Trophoblast cell (in vitro differentiated cells and primary cell): ENCODE results near the gene KCNA5. TPM values are rescaled to one million over a fixed set of nuclear protein-coding genes. Genes with fewer than 3 reads are reported as not detected.

Experiments used
- DNase-seq, 2 donors: peaks; one replicate each; pipeline ENCODE4 v3.0.0-alpha.2; 2016
- H2AFZ ChIP-seq: 2 replicates; pipeline ENCODE4 v1.6.1; 2013; ENCODE audit warnings: low read length, moderate library complexity, mild to moderate bottlenecking; ENCODE audit not compliant: insufficient read depth, poor library complexity
- H2AK5ac ChIP-seq: 2 replicates; pipeline ENCODE4 v1.6.1; 2013; ENCODE audit warnings: mild to moderate bottlenecking, low read length
- H2BK120ac ChIP-seq: 2 replicates; pipeline ENCODE4 v1.6.1; 2013; ENCODE audit warnings: low read length, mild to moderate bottlenecking, moderate library complexity; ENCODE audit not compliant: insufficient read depth, poor library complexity
- H2BK12ac ChIP-seq: 2 replicates; pipeline ENCODE4 v1.6.1; 2013; ENCODE audit warnings: mild to moderate bottlenecking, low read length, moderate library complexity
- H2BK5ac ChIP-seq: 2 replicates; pipeline ENCODE4 v1.6.1; 2013; ENCODE audit warnings: low read length, low read depth, moderate library complexity, mild to moderate bottlenecking; ENCODE audit not compliant: poor library complexity
- H3K14ac ChIP-seq: 2 replicates; pipeline ENCODE4 v1.6.1; 2013; ENCODE audit warnings: mild to moderate bottlenecking, low read length
- H3K18ac ChIP-seq: 2 replicates; pipeline ENCODE4 v1.6.1; 2013; ENCODE audit warnings: mild to moderate bottlenecking, low read length
- H3K23ac ChIP-seq: 2 replicates; pipeline ENCODE4 v1.6.1; 2013; ENCODE audit warnings: low read length
- H3K27ac ChIP-seq: 2 replicates; pipeline ENCODE4 v1.5.1; 2013; ENCODE audit warnings: low read depth, mild to moderate bottlenecking, inconsistent platforms, low read length, moderate library complexity
- H3K27me3 ChIP-seq: 2 replicates; pipeline ENCODE4 v1.6.1; 2013; ENCODE audit warnings: inconsistent platforms, mild to moderate bottlenecking, low read length, moderate library complexity; ENCODE audit not compliant: insufficient read depth
- H3K36me3 ChIP-seq, 2 experiments: 1 replicate in 1 of 2; 2 replicates in 1 of 2; pipeline ENCODE4 v1.6.1; 2013; ENCODE audit warnings: low read length in 2 of 2, mild to moderate bottlenecking in 2 of 2, moderate library complexity in 1 of 2; ENCODE audit not compliant: insufficient read depth in 2 of 2, control insufficient read depth in 1 of 2
- H3K4ac ChIP-seq: 2 replicates; pipeline ENCODE4 v1.6.1; 2013; ENCODE audit warnings: low read depth, mild to moderate bottlenecking, low read length, moderate library complexity
- H3K4me1 ChIP-seq, 2 experiments: 1 replicate in 1 of 2; 2 replicates in 1 of 2; pipeline ENCODE4 v1.6.1; 2013; ENCODE audit warnings: low read length in 2 of 2, mild to moderate bottlenecking in 2 of 2, moderate library complexity in 1 of 2; ENCODE audit not compliant: insufficient read depth in 2 of 2, control insufficient read depth in 1 of 2
- H3K4me2 ChIP-seq: 2 replicates; pipeline ENCODE4 v1.6.1; 2013; ENCODE audit warnings: inconsistent platforms, mild to moderate bottlenecking, low read length, moderate library complexity
- H3K4me3 ChIP-seq: 2 replicates; pipeline ENCODE4 v1.5.1; 2013; ENCODE audit warnings: mild to moderate bottlenecking, low read depth, low read length, inconsistent platforms
- H3K79me1 ChIP-seq: one replicate; pipeline ENCODE4 v1.6.1; 2013; ENCODE audit warnings: low read length
- H3K79me2 ChIP-seq: 2 replicates; pipeline ENCODE4 v1.6.1; 2013; ENCODE audit warnings: low read length, mild to moderate bottlenecking; ENCODE audit not compliant: control insufficient read depth, insufficient read depth, poor library complexity
- H3K9ac ChIP-seq: 2 replicates; pipeline ENCODE4 v1.6.1; 2013; ENCODE audit warnings: mild to moderate bottlenecking, low read length
- H3K9me3 ChIP-seq: 2 replicates; pipeline ENCODE4 v1.6.1; 2013; ENCODE audit warnings: low read depth, mild to moderate bottlenecking, control low read depth, inconsistent platforms, low read length; ENCODE audit not compliant: insufficient read depth
- H4K12ac ChIP-seq: 2 replicates; pipeline ENCODE4 v1.6.1; 2013; ENCODE audit warnings: low read depth, mild to moderate bottlenecking, low read length, moderate library complexity
- H4K8ac ChIP-seq: 2 replicates; pipeline ENCODE4 v1.6.1; 2013; ENCODE audit warnings: low read depth, mild to moderate bottlenecking, low read length, moderate library complexity
- H4K91ac ChIP-seq: one replicate; pipeline ENCODE4 v1.6.1; 2013; ENCODE audit warnings: low read depth, mild to moderate bottlenecking, low read length, moderate library complexity
- WGBS: extraction: QIAGEN DNeasy Blood & Tissue Kit; methylation state at CpG from one replicate; pipeline ENCODE4 v1.1.7; 2013; ENCODE audit warnings: missing lambda C conversion rate; ENCODE audit not compliant: insufficient read length, insufficient coverage; ENCODE audit errors: extremely low coverage; 5-methylcytosine and 5-hydroxymethylcytosine counted together
- polyA plus RNA-seq: library from polyadenylated mRNA; stranded (reverse); fragments of 200-250 nt; gene quantifications from 2 replicates; pipeline ENCODE4 v1.2.3, GENCODE V29; 2013

Gene KCNA5
- polyA plus RNA-seq, result not detected in 2 replicates

DNA sequence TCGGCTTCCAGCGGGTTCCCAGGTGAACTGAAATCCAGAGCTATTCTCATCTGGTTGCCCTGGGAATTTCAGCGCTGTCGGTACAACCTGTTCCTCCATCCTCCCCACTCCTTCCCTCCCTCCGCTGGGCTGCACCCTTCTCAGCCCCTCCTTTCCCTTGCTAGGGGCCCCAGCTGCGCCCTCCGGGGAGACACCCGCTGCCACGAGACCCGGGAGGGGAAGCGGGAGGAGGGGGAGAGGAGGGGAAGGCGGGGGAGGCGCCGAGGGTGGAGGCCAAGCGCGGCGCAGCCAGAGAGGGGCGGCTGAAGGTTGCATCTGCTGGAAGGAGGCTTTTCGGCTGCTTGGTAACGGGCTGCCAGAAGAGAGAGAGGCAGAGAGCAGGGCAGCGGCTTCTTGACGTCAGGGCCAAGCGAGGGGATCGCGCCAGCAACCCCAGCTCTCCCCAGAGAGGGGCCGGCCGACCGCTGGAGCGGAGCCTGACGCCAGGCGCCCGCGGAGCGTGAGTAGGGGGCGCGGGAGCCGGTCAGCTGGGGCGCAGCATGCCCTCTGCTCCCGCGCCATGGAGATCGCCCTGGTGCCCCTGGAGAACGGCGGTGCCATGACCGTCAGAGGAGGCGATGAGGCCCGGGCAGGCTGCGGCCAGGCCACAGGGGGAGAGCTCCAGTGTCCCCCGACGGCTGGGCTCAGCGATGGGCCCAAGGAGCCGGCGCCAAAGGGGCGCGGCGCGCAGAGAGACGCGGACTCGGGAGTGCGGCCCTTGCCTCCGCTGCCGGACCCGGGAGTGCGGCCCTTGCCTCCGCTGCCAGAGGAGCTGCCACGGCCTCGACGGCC lies at the start of gene KCNA5:
Gene KCNA5 (plus strand): TSS at position 291 of the 831 bp plus-strand sequence. CDS start 269 bp downstream, at position 560.
- no peak within 1 kb of the TSS for H3K18ac ChIP-seq
- no peak for DNase-seq
- no peak within 1 kb of the TSS for H3K4me2 ChIP-seq
- H2BK5ac ChIP-seq, result no peak within 1 kb of the TSS
- no peaks in the 10 kb centered on the region for H3K79me2 ChIP-seq
- H3K36me3 ChIP-seq, result no peaks in the 10 kb centered on the region
- H2AFZ ChIP-seq, result no peak within 1 kb of the TSS
- no peak within 1 kb of the TSS for H3K14ac ChIP-seq
- H3K27me3 ChIP-seq, result peaks cover 42% of the 10 kb centered on the region
- no peak within 1 kb of the TSS for H4K12ac ChIP-seq
- no peak within 1 kb of the TSS for H3K27ac ChIP-seq
- no peak within 1 kb of the TSS for H3K4ac ChIP-seq
- no peak within 1 kb of the TSS for H4K8ac ChIP-seq
- no peak within 1 kb of the TSS for H3K9ac ChIP-seq
- no peaks in the 10 kb centered on the region for H3K79me1 ChIP-seq
- no peak within 1 kb of the TSS for H2BK12ac ChIP-seq
- H2BK120ac ChIP-seq, result no peak within 1 kb of the TSS
- H4K91ac ChIP-seq, result no peak within 1 kb of the TSS
- peaks cover 2 to 4% of the 10 kb centered on the region in 2 experiments for H3K4me1 ChIP-seq
- H3K23ac ChIP-seq, result no peak within 1 kb of the TSS
- no CpG with 5 or more reads among the region's 68 CpGs for WGBS
- H3K9me3 ChIP-seq, result peaks cover 12% of the 10 kb centered on the region
- no peak within 1 kb of the TSS for H2AK5ac ChIP-seq
- no peak within 1 kb of the TSS for H3K4me3 ChIP-seq

GRCh38 chr12:4994622-4995021 lies 49.1 kb upstream of the KCNA5 start:
- H3K79me1 ChIP-seq, result no peaks in the 10 kb centered on the region
- no peaks in the 10 kb centered on the region for H3K36me3 ChIP-seq
- no peak overlapping the region for H2AK5ac ChIP-seq
- no peak overlapping the region for H3K23ac ChIP-seq
- H3K14ac ChIP-seq, result no peak overlapping the region
- H2BK120ac ChIP-seq, result no peak overlapping the region
- H3K4ac ChIP-seq, result no peak overlapping the region
- no peak overlapping the region for H3K27ac ChIP-seq
- H3K9ac ChIP-seq, result no peak overlapping the region
- peaks cover 2% of the 10 kb centered on the region for H3K9me3 ChIP-seq
- no peaks in the 10 kb centered on the region for H3K27me3 ChIP-seq
- no peak overlapping the region for H2BK5ac ChIP-seq
- H3K18ac ChIP-seq, result no peak overlapping the region
- H3K4me3 ChIP-seq, result no peak overlapping the region
- DNase-seq, result no peak
- no peak overlapping the region for H4K8ac ChIP-seq
- H2AFZ ChIP-seq, result no peak overlapping the region
- no peaks in the 10 kb centered on the region for H3K79me2 ChIP-seq
- H3K4me2 ChIP-seq, result no peak overlapping the region
- no peak overlapping the region for H2BK12ac ChIP-seq
- H4K91ac ChIP-seq, result no peak overlapping the region
- no CpG with 5 or more reads among the region's 4 CpGs for WGBS
- H4K12ac ChIP-seq, result no peak overlapping the region
- no peaks in the 10 kb centered on the region for H3K4me1 ChIP-seq

DNA sequence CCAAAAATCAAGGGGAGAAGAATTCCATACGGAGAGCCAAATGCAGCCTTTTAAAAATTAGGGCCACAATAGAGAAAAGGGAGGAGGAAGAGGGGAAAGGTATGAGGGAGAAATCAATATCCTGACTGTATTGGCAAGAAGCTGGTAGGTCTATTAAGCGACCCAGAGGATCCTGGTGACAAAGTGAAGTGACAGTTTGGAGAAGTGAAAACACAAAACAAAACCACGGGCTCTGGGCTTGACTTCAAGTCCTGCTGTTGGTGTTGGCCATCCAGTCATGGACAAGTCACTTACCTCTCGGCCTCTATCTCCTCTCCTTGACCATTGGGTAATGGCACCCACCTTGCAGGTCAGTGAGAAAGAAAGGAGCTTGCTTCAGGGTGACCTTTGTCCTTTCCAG lies 47.0 kb upstream of the KCNA5 start:
- WGBS, result no CpG with 5 or more reads among the region's 4 CpGs
- no peaks in the 10 kb centered on the region for H3K36me3 ChIP-seq

DNA sequence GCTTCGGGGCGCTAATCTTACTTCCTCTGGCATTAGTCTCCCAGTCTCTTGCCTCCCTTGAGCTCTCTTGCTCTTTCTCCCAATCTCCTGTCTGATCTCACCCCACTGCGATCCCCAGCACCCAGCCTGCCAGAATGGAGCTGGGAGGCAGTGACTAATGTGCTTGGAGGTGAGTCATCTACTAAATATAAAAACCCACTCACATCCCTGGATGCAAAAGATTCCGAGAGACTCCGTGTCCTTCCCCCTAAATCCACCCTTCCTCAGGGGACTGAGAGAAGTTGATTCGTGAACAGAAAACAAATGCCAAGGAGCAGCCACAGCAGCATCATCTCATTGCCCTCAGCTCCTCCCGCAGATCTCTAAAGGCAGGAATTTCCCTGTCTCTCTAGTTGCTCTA lies 45.7 kb upstream of the KCNA5 start:
- H4K91ac ChIP-seq, result no peak overlapping the region
- no peak overlapping the region for H3K23ac ChIP-seq
- no peaks in the 10 kb centered on the region for H3K27me3 ChIP-seq
- H3K9ac ChIP-seq, result no peak overlapping the region
- no peaks in the 10 kb centered on the region for H3K79me1 ChIP-seq
- no peak for DNase-seq
- no peak overlapping the region for H3K4me3 ChIP-seq
- H3K4me2 ChIP-seq, result no peak overlapping the region
- H2AK5ac ChIP-seq, result no peak overlapping the region
- no peak overlapping the region for H4K12ac ChIP-seq
- no peaks in the 10 kb centered on the region for H3K36me3 ChIP-seq
- H3K4ac ChIP-seq, result no peak overlapping the region
- no peaks in the 10 kb centered on the region for H3K79me2 ChIP-seq
- no peak overlapping the region for H3K18ac ChIP-seq
- H2AFZ ChIP-seq, result no peak overlapping the region
- no peak overlapping the region for H2BK5ac ChIP-seq
- H3K4me1 ChIP-seq, result no peaks in the 10 kb centered on the region
- no peak overlapping the region for H3K14ac ChIP-seq
- no peak overlapping the region for H2BK120ac ChIP-seq
- no peak overlapping the region for H3K27ac ChIP-seq
- H2BK12ac ChIP-seq, result no peak overlapping the region
- no peaks in the 10 kb centered on the region for H3K9me3 ChIP-seq
- no peak overlapping the region for H4K8ac ChIP-seq
- WGBS, result no CpG with 5 or more reads among the region's 7 CpGs

More for the DNA sequence above, 47.0 kb upstream of the KCNA5 start:
- H3K23ac ChIP-seq, result no peak overlapping the region
- no peak overlapping the region for H2BK5ac ChIP-seq
- H3K27ac ChIP-seq, result no peak overlapping the region
- H3K4me2 ChIP-seq, result no peak overlapping the region
- H2AK5ac ChIP-seq, result no peak overlapping the region
- no peak overlapping the region for H3K9ac ChIP-seq
- no peak for DNase-seq
- H2BK12ac ChIP-seq, result no peak overlapping the region
- no peak overlapping the region for H2AFZ ChIP-seq
- H3K4me1 ChIP-seq, result no peaks in the 10 kb centered on the region
- no peak overlapping the region for H4K12ac ChIP-seq
- H4K8ac ChIP-seq, result no peak overlapping the region
- H3K4me3 ChIP-seq, result no peak overlapping the region
- H3K79me1 ChIP-seq, result no peaks in the 10 kb centered on the region
- H3K18ac ChIP-seq, result no peak overlapping the region
- H2BK120ac ChIP-seq, result no peak overlapping the region
- H3K79me2 ChIP-seq, result no peaks in the 10 kb centered on the region
- H3K9me3 ChIP-seq, result peaks cover 2% of the 10 kb centered on the region
- no peak overlapping the region for H3K14ac ChIP-seq
- H3K27me3 ChIP-seq, result no peaks in the 10 kb centered on the region
- no peak overlapping the region for H3K4ac ChIP-seq
- no peak overlapping the region for H4K91ac ChIP-seq
